Activated T-helper 1 cell treated with anti-CD3 and anti-CD28 coated beads, Interleukin-12 subunit alpha, Interleukin-12 subunit beta, Interleukin-2, Interleukin-4 antibody, amounts not matched to agents 30 ng/mL and 10 ng/mL and 1 ng/mL, durations not matched to agents 14 hours and 24 hours and 36 hours (primary cell): ENCODE results near the gene TXNRD2. TPM values are rescaled to one million over a fixed set of nuclear protein-coding genes. Genes with fewer than 3 reads are reported as not detected.

Source experiments
- DNase-seq: peaks from one replicate; pipeline ENCODE4 v3.0.0; 2021; ENCODE audit warnings: low spot score
- H3K27ac Mint-ChIP-seq: one replicate; pipeline ENCODE4 v1.8.0; 2021; ENCODE audit warnings: mild to moderate bottlenecking, mixed read lengths
- H3K27me3 Mint-ChIP-seq: one replicate; pipeline ENCODE4 v1.8.0; 2022; ENCODE audit warnings: mild to moderate bottlenecking, moderate library complexity, mixed read lengths; ENCODE audit not compliant: insufficient read depth
- H3K36me3 Mint-ChIP-seq: one replicate; pipeline ENCODE4 v1.8.0; 2021; ENCODE audit warnings: low read depth, mixed read lengths
- H3K4me1 Mint-ChIP-seq: one replicate; pipeline ENCODE4 v1.8.0; 2021; ENCODE audit warnings: low read depth, mixed read lengths
- H3K4me3 Mint-ChIP-seq: one replicate; pipeline ENCODE4 v1.8.0; 2021; ENCODE audit warnings: mild to moderate bottlenecking, moderate library complexity, mixed read lengths
- H3K9me3 Mint-ChIP-seq: one replicate; pipeline ENCODE4 v1.8.0; 2021; ENCODE audit warnings: mixed read lengths
- intact Hi-C: fragments of 100-400 bp; cut with micrococcal nuclease; formaldehyde crosslinking; loops from one replicate; pipeline ENCODE4 v1.15.1; 2024
- total RNA-seq: library from RNA; stranded (reverse); gene quantifications from 2 replicates; pipeline ENCODE4 v1.2.3, GENCODE V29; 2022

Gene TXNRD2
- total RNA-seq, 1 donor from 2014 or later, result 20.0 TPM

- intact Hi-C loops, result no loop called here
- H3K27ac Mint-ChIP-seq, result no peak overlapping the region
- DNase-seq, result no peak
- H3K36me3 Mint-ChIP-seq, result no peaks in the 10 kb centered on the region
- H3K27me3 Mint-ChIP-seq, result peaks cover 6% of the 10 kb centered on the region
- H3K9me3 Mint-ChIP-seq, result no peaks in the 10 kb centered on the region
- no peak overlapping the region for H3K4me3 Mint-ChIP-seq
- H3K4me1 Mint-ChIP-seq, result no peaks in the 10 kb centered on the region
These were observed 43.5 kb upstream of the TXNRD2 start for GRCh38 chr22:19984851-19985811.

DNA sequence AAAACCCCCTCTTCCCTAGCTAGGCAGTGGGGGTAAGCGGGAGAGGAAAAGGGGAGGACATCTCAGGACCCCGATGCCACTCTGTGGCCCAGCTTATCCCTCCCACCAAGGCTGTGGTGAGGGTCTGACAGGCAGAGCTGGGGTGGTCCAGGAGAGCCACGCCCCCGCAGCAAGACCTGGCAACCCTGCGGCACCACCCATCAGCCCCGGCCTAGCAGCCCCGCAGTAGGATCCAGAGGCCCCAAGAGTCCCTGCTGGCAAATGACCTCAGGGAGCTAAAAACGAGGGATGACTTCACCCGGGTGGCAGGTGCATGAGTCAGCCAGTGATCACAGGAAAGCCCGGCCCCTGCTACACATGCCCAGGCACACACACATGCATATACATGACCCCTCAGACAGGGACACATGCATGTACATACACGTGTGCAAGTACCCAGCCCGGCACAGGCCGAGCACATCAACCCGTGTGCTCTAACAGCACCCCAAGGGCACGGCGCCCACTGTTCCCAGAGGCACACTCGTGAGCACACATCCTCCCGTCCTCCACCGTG, 42.7 kb upstream of the TXNRD2 start:
- Mint-ChIP-seq H3K4me3 (no peak overlapping the region), H3K9me3 (no peaks in the 10 kb centered on the region), H3K27me3 (peaks cover 4% of the 10 kb centered on the region), H3K36me3 (no peaks in the 10 kb centered on the region), H3K27ac (no peak overlapping the region), H3K4me1 (no peaks in the 10 kb centered on the region)
- no peak for DNase-seq
- intact Hi-C loops, result no loop called here

- H3K36me3 Mint-ChIP-seq, result no peaks in the 10 kb centered on the region
- DNase-seq, result no peak
- no peak overlapping the region for H3K27ac Mint-ChIP-seq
- no peaks in the 10 kb centered on the region for H3K4me1 Mint-ChIP-seq
- H3K27me3 Mint-ChIP-seq, result peaks cover 2% of the 10 kb centered on the region
- H3K4me3 Mint-ChIP-seq, result no peak overlapping the region
- no peaks in the 10 kb centered on the region for H3K9me3 Mint-ChIP-seq
- intact Hi-C loops, result no loop called here
These were observed 42.1 kb upstream of the TXNRD2 start for GRCh38 chr22:19983741-19984140.

- DNase-seq, result no peak
- Mint-ChIP-seq H3K4me1 (no peaks in the 10 kb centered on the region), H3K27ac (no peak overlapping the region), H3K4me3 (no peak overlapping the region), H3K36me3 (no peaks in the 10 kb centered on the region), H3K9me3 (no peaks in the 10 kb centered on the region), H3K27me3 (peaks cover under 1% of the 10 kb centered on the region)
- intact Hi-C loops, result no loop called here
These were observed 41.5 kb upstream of the TXNRD2 start for GRCh38 chr22:19982991-19983578.

DNA sequence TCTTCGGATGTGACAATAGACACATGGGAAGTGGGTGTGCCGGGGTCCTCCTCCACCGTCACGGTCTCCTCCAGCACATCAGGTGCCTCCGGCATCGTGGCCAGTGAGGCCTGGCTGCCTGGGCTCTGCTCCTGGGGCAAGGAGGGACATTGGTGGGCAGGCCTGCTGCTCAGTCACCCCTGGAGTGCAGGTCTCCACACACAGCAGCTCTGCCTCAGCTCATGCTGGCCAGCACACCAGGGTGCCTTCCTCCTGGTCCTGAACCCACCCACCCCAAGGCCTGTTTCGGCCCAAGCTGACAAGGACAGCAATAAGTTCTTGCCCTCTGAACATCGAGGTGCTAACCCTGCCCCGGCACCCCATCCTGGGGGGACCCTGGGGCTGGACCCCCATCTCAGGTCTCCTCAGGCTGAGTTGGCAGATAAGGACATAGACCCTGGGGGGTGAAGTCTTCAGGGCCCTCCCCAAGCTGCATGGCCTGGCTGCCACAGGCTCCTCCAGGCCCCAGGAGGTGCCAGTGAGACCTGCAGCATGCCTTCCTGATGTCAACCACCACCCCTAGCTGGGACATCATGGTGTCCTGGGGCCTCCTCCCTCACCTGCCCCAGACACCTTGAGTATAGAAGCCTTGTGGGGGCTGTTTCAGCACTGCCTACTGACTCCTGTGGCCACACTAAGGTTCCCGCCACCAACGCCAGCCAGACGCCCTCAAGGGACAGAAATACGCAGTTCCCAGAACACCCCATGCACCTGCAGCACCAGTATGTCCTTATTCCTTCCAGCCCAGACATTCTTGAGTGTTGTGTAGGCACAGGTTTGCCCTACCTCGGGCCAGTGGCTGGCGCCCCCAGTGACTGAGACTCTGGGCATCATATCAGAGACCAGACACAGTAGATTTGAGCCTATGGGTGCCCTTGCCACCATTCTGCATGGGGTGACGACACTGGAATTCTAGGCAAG, 40.6 kb upstream of the TXNRD2 start:
- Mint-ChIP-seq H3K4me3 (no peak overlapping the region), H3K27ac (no peak overlapping the region), H3K9me3 (no peaks in the 10 kb centered on the region), H3K36me3 (no peaks in the 10 kb centered on the region), H3K27me3 (no peaks in the 10 kb centered on the region), H3K4me1 (no peaks in the 10 kb centered on the region)
- no peak for DNase-seq
- intact Hi-C loops, result no loop called here

DNA sequence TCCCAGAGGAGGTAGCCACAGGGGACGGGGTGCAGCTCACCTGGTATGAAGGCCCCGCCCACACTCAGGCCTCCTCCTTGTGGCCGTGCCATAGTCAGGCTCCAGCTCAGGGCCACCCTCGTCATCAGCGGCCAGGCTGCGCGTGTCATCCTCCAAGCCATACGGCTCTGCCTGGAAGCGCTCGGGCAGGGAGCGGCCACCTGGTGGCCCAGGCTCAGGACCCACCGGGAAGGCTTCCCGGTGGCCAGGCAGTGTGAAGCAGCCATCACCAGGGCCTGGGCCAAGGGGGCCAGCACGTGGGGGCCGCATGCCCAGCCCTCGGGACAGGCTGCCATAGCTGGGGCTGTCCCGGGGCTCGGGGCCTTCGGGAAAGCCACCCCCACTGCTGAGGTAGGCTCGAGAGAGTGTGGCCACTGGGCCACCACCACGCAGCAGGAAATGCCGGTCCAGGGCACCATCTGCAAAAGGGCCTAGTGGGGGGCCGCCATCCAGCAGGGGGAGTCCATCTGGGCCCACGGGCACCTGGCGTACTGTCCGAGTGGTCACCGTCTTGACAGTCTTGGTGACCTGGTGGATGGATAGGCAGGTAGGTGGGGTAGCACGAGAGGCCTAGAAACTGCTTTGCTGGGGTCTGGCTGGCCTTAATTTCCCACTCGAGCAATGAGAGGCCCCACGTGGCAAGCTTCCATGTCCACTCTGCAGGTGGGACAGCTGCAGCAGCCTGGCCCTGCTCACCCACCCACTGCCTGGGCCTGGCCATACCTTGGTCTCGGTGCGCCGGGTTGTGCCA, 39.7 kb upstream of the TXNRD2 start:
- no peaks in the 10 kb centered on the region for H3K36me3 Mint-ChIP-seq
- intact Hi-C loops, result no loop called here

DNA sequence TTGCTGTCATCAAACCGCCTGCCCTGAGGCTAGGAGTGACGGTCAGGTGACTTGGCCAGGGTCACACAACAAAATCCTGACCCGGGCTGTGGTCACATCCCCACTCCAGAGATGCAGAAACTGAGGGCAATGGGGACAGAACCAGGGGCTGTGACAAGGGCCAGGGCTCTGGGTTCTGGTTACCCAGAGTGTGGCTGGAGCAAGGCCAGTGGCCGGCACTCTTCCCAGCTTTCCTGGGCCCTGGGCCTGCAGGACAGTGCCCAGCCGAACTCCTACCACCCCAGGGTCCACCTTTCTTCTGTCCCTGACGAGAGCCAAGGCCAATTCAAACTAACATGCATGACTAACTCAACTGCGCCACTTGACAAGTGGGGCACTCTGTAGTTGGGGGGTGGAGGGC, 39.1 kb upstream of the TXNRD2 start:
- Mint-ChIP-seq H3K9me3 (no peaks in the 10 kb centered on the region), H3K4me3 (no peak overlapping the region), H3K27ac (no peak overlapping the region), H3K36me3 (no peaks in the 10 kb centered on the region), H3K4me1 (no peaks in the 10 kb centered on the region), H3K27me3 (no peaks in the 10 kb centered on the region)
- DNase-seq, result no peak
- intact Hi-C loops, result no loop called here

More for the DNA sequence above, 39.7 kb upstream of the TXNRD2 start:
- no peak for DNase-seq
- Mint-ChIP-seq H3K27ac (no peak overlapping the region), H3K4me1 (no peaks in the 10 kb centered on the region), H3K27me3 (no peaks in the 10 kb centered on the region), H3K4me3 (no peak overlapping the region), H3K9me3 (no peaks in the 10 kb centered on the region)

DNA sequence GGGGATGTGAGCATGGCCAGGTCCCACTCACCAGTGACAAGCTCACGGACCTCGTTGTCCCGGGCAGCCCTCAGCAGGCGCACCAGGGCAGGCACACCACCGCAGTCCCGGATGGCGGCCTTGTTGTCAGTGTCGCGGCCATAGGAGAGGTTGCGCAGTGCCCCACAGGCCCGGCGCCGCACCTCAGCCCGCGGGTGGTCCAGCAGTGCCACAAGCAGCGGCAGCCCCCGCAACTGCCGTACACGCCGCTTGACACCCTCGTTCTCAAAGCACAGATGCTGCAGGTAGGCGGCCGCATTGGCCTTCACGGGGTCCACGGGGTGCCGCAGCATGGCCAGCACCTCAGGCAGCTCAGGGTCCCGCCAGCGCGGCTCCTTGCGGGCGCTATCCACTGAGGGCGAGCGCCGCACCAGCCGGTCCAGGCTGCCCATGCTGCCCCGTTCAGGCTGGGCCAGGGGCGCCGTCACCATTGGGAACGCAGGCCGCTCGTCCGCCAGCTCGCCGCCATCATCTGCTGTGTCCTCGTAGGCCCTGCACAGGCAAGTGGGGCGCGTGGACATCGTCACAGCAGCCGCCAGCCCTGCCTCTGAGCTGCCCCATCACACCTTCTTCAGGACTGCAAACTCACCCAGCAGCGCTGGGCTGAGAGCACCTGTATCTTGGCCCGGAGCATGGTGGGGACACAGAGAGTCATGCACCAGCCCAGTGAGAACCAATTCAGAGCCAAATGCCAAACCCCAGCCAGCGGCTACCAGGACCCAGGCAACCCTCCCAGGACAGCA, 38.3 kb upstream of the TXNRD2 start:
- Mint-ChIP-seq H3K4me3 (no peak overlapping the region), H3K36me3 (no peaks in the 10 kb centered on the region), H3K9me3 (no peaks in the 10 kb centered on the region), H3K4me1 (peaks cover 7% of the 10 kb centered on the region), H3K27me3 (no peaks in the 10 kb centered on the region), H3K27ac (no peak overlapping the region)
- intact Hi-C loops, result loop anchor here (10.0 kb wide), 1 partner anchor 455 kb away; the partner anchor contains the start of gene SCARF2
- DNase-seq, result no peak

- intact Hi-C loops, result loop anchor here (10.0 kb wide), 1 partner anchor 456 kb away; the partner anchor contains the start of gene SCARF2
These were observed 37.1 kb upstream of the TXNRD2 start for GRCh38 chr22:19978748-19979147.

DNA sequence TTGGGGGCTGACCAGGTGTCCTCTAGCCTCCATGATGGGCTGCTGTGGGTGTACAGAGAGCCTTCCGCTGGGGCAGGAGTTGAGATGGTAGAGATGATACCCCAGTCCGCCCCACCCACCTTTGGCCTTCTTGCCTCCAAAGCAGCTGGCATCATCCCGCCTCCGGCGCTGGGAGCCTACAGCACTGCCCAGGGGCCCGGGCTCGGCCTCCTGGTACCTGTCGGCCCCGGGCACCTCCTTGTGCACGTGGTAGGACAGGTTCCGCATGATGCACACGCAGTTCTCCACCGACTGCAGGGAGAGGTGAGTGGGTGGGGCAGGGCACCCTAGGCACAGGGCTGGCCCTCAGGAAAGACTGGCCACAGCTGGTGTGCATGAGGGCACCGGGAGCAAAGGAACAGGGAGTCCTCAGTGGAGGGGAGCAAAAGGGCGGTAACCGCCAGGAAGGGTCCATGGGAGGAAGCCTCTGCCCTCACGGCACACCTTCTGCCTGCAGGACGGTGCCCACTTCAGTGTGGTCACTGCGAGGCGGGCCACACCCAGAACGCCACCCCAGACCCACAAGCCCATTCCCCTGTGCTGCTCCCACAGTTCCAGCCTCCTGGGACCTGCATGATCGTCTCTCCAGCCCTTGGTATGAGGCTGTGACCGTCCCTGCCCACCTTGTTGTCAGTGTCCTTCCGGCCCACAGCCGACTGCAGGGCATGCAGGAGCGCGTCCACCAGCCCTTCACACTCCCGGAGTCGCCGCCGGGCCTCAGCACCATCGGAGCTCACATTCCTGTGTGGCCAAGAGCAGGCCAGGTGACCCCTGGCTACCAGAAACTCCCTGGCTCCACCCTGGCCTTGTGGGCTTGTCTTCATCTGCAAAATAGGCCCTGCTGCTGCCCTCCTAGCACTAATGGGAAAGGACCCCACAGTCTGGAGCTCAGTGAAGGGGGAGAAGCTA, 36.0 kb upstream of the TXNRD2 start:
- H3K9me3 Mint-ChIP-seq, result no peaks in the 10 kb centered on the region
- H3K4me1 Mint-ChIP-seq, result peaks cover 9% of the 10 kb centered on the region
- intact Hi-C loops, result loop anchor here (10.0 kb wide), 1 partner anchor 457 kb away; the partner anchor contains the start of gene SCARF2
- no peaks in the 10 kb centered on the region for H3K36me3 Mint-ChIP-seq
- H3K4me3 Mint-ChIP-seq, result no peak overlapping the region
- no peaks in the 10 kb centered on the region for H3K27me3 Mint-ChIP-seq
- no peak overlapping the region for H3K27ac Mint-ChIP-seq
- no peak for DNase-seq

More at GRCh38 chr22:19978748-19979147, 37.1 kb upstream of the TXNRD2 start:
- Mint-ChIP-seq H3K36me3 (no peaks in the 10 kb centered on the region), H3K4me1 (peaks cover 9% of the 10 kb centered on the region), H3K27ac (no peak overlapping the region), H3K9me3 (no peaks in the 10 kb centered on the region), H3K4me3 (no peak overlapping the region), H3K27me3 (no peaks in the 10 kb centered on the region)
- DNase-seq, result no peak
